NCI-H226 (cell line): ENCODE measurements around the gene EML4.
"Not testable (repeated sequence)": the region's sequence is repeated elsewhere in the genome, so short reads cannot be mapped to it uniquely, and the experiment has no call there.

Experiments
- DNase-seq: peaks from one replicate; pipeline ENCODE4 v3.0.0-alpha.2; 2015

EML4 gene, protein sequence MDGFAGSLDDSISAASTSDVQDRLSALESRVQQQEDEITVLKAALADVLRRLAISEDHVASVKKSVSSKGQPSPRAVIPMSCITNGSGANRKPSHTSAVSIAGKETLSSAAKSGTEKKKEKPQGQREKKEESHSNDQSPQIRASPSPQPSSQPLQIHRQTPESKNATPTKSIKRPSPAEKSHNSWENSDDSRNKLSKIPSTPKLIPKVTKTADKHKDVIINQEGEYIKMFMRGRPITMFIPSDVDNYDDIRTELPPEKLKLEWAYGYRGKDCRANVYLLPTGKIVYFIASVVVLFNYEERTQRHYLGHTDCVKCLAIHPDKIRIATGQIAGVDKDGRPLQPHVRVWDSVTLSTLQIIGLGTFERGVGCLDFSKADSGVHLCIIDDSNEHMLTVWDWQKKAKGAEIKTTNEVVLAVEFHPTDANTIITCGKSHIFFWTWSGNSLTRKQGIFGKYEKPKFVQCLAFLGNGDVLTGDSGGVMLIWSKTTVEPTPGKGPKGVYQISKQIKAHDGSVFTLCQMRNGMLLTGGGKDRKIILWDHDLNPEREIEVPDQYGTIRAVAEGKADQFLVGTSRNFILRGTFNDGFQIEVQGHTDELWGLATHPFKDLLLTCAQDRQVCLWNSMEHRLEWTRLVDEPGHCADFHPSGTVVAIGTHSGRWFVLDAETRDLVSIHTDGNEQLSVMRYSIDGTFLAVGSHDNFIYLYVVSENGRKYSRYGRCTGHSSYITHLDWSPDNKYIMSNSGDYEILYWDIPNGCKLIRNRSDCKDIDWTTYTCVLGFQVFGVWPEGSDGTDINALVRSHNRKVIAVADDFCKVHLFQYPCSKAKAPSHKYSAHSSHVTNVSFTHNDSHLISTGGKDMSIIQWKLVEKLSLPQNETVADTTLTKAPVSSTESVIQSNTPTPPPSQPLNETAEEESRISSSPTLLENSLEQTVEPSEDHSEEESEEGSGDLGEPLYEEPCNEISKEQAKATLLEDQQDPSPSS

DNA sequence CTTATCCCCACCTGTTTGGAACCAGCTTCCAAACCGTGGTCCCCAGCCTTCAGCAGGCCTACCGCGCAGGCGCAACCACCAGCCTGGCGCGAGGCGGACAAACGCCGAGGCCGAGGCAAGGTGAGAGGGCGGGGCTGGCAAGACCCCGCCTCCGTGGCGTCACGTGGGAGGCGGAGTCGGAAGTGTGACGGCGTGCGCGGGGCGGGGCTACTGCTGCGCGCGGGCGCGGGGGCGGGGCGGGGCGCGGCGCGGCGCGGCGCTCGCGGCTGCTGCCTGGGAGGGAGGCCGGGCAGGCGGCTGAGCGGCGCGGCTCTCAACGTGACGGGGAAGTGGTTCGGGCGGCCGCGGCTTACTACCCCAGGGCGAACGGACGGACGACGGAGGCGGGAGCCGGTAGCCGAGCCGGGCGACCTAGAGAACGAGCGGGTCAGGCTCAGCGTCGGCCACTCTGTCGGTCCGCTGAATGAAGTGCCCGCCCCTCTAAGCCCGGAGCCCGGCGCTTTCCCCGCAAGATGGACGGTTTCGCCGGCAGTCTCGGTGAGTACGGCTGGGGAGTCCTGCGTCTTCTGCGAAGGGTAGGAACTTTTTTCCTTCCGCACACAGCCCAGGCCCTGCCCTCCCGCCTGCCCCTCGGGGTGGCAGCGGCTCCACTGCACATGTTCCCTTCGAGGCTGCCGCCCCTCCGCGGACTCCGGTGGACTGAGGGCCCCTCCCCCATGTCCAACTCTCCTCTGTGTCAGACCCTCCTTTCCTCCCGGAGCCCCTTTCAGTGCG, at the start of gene EML4:
EML4 (plus strand) TSS at position 254 of the 774 bp plus-strand sequence; CDS start at position 513, 259 bp downstream.
- peak; percentile 47 for DNase-seq

DNA sequence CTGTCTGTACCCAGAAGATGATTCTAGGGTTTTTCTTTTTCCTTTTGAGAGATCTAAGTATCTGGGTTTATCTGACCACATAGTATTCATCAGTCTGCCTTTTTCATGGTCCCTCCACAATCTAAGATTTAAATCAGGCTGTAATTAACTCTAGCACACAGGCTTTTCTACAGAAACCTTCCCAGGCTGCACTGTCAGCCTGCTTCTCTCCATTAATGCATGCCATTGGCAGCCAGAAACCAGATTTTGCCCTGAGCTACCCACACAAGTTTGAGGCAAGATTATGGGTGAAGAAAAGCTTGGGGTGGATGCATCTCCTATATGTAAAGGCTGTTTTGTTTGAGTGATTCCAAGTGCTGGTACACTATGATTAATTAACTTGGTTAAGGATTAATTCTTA, 45.7 kb upstream of the EML4 start:
- DNase-seq, result no peak

GRCh38 chr2:42124011-42124785, 45.0 kb upstream of the EML4 start:
- DNase-seq, result no peak

- DNase-seq, result peak; percentile 37
These were observed 43.1 kb upstream of the EML4 start for GRCh38 chr2:42125841-42126594.

DNA sequence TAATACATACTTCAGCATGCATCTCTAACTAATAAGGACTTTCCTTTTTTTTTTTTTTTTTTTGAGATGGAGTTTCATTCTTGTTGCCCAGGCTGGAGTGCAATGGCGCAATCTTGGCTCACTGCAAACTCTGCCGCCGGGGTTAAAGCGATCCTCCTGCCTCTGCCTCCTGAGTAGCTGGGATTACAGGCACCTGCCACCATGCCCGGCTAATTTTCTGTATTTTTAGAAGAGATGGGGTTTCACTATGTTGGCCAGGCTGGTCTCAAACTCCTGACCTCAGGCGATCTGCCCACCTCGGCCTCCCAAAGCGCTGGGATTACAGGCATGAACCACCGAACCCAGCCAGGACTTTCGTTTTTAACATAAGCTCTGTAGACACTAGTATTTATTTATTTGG, 42.3 kb upstream of the EML4 start:
- not testable (repeated sequence) for DNase-seq

- DNase-seq, result no peak
These were observed 41.4 kb upstream of the EML4 start for GRCh38 chr2:42127425-42128424.

DNA sequence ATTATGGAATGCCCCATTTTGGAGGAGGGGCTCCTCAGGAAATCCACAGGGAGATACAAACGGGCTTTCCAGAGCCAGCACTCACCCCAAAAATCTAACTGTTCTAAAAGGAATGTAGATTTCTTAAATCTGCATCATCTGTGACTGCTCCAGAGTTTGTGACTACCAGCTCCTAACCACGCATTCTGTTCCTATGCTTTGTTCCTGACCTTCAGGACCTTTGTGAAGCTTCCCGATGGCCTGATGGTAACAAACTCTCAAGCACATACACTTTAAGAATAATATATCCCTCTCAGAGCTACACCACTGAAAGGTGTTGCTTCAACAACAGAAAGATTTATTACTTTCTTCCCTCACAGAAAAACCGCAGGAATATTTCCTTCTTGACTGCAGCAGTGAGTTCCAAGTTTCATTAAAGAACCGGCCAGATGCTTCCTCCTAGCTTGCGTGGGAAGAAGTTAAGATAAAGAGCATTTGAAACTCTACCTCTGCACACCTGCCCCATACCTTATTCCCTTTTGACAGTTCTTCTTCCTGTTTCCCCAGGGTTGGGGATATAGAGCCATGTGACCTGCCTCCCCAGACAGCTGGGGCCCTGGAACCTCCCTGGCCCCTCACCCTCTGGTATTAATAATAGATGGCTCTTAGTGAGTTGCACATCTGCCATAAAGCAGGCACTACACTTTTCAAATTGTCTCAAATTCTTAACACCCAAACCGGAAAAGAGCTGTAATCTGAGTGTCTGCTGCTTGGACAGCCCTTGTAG, 40.2 kb upstream of the EML4 start:
- peak; percentile 89 for DNase-seq

DNA sequence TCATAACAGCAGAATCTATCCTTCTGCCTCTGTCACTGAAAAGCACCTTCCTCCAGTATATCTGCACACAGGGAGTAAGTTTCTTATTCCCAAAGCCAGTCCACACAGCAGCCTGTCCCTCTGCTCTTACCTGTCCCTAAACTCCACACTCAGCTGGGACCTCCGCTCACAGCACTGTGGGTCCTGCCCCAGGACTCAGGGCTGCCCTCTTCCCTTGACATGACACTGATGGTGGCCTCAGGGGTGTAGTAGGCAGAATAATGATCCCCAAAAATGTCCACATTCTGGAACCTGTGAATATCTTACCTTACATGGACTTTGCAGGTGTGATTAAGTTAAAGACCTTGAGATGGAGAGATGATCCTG, 39.7 kb upstream of the EML4 start:
- no peak for DNase-seq

- no peak for DNase-seq
These were observed 39.2 kb upstream of the EML4 start for GRCh38 chr2:42129947-42130346.

DNA sequence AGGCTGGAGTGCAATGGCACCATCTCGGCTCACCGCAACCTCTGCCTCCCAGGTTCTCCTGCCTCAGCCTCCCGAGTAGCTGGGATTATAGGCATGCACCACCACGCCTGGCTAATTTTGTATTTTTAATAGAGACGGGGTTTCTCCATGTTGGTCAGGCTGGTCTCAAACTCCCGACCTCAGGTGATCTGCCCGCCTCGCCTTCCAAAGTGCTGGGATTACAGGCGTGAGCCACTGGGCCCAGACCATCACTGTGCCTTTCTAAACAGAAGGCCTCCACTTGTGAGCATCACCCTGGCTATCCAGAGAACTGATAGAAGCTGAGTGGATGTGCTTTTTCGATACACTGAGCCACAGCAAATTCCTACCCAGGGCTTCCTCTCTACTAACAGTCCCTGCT, 38.3 kb upstream of the EML4 start:
- not testable (repeated sequence) for DNase-seq

GRCh38 chr2:42132191-42132965, 36.8 kb upstream of the EML4 start:
- DNase-seq, result peak; percentile 86

GRCh38 chr2:42132966-42133641, 36.0 kb upstream of the EML4 start:
- peak; percentile 90 for DNase-seq

- no peak for DNase-seq
These were observed 35.4 kb upstream of the EML4 start for GRCh38 chr2:42133771-42134195.

- not testable (repeated sequence) for DNase-seq
These were observed 34.7 kb upstream of the EML4 start for GRCh38 chr2:42134401-42134932.

- no peak for DNase-seq
These were observed 33.5 kb upstream of the EML4 start for GRCh38 chr2:42135381-42136312.

DNA sequence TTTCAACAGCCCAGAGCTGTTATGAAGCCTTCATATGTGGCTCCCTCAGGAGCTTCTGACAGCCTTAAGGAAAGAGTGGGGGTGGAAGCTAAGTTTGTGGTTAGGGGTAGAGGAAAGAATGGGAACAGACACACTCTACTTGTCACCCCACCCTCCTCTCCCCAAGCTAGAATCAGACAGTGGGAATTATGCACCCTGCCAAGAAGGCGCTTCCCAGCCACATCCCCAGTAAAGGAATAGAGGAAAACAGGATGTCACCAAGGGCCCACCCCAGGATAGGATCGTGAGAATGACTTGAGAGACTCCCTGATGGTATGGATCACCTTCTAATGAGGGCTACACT, 32.4 kb upstream of the EML4 start:
- no peak for DNase-seq
